Parathyroid adenoma (tissue), 2 donors: Measurements from ENCODE around the gene DAPK1.
A peak's percentile ranks its signal among the peaks of the same experiment; 100 is the strongest.

Experiments
- H2AFZ ChIP-seq: fragments of 300-600 bp; sonication (generic); one replicate; pipeline ENCODE4 v1.7.0; 2017; ENCODE audit warnings: antibody characterized with exemption, mild to moderate bottlenecking
- H3K27ac ChIP-seq: fragments of 300-600 bp; sonication (generic); one replicate; pipeline ENCODE4 v1.7.0; 2017
- H3K27me3 ChIP-seq: fragments of 300-600 bp; sonication (generic); one replicate; pipeline ENCODE4 v1.7.0; 2017; ENCODE audit warnings: low read length; ENCODE audit not compliant: control insufficient read depth, insufficient read depth
- H3K36me3 ChIP-seq: fragments of 300-600 bp; sonication (generic); one replicate; pipeline ENCODE4 v1.7.0; 2017; ENCODE audit warnings: low read length; ENCODE audit not compliant: control insufficient read depth, insufficient read depth
- H3K4me1 ChIP-seq: fragments of 300-600 bp; sonication (generic); one replicate; pipeline ENCODE4 v1.7.0; 2017; ENCODE audit warnings: control low read depth
- H3K4me2 ChIP-seq: fragments of 300-600 bp; sonication (generic); one replicate; pipeline ENCODE4 v1.7.0; 2017; ENCODE audit warnings: low read length
- H3K4me3 ChIP-seq: fragments of 300-600 bp; sonication (generic); one replicate; pipeline ENCODE4 v1.7.0; 2017; ENCODE audit warnings: low read depth, low read length
- H3K79me2 ChIP-seq: fragments of 300-600 bp; sonication (generic); one replicate; pipeline ENCODE4 v1.7.0; 2017; ENCODE audit warnings: control low read depth
- H3K9ac ChIP-seq: fragments of 300-600 bp; sonication (generic); one replicate; pipeline ENCODE4 v1.7.0; 2017; ENCODE audit warnings: mild to moderate bottlenecking
- H3K9me3 ChIP-seq: fragments of 300-600 bp; sonication (generic); one replicate; pipeline ENCODE4 v1.7.0; 2017; ENCODE audit warnings: low read length; ENCODE audit not compliant: control insufficient read depth
- CTCF ChIP-seq: fragments of 300-600 bp; sonication (generic); IDR thresholded peaks from one replicate; pipeline ENCODE4 v1.7.0; 2017; ENCODE audit warnings: antibody characterized with exemption, mild to moderate bottlenecking
- donor health status: primary hyperparathyroidism.

Gene DAPK1

DNA sequence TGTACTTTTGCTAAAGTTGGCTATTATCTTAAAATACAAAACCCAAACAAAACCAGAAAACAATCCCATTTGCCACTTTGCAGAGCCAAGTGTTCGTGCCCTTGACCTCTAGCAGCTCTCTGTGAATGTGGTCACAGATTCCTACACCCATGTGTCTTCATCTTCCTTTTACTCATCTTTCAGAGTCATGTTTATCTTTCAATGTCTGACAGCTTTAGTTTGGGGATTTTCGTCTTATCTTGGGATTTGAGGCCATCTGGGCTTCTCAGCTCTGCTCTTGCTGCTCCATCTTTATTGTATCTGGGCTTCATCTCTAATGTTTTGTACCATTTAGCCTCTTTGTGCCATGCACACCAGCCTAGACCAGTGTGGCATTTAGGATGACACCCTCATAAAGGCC, 81.0 kb downstream of the DAPK1 start:
- no peak overlapping the region for H2AFZ ChIP-seq

GRCh38 chr9:87579781-87580541, 82.3 kb downstream of the DAPK1 start:
- no peaks in the 10 kb centered on the region for H3K79me2 ChIP-seq
- H3K27me3 ChIP-seq: no peaks in the 10 kb centered on the region
- TF ChIP-seq CTCF: no peak
- H3K27ac ChIP-seq: no peak overlapping the region
- peaks cover 10% of the 10 kb centered on the region for H3K4me1 ChIP-seq
- H2AFZ ChIP-seq: no peak overlapping the region
- H3K9me3 ChIP-seq: no peaks in the 10 kb centered on the region
- no peaks in the 10 kb centered on the region for H3K36me3 ChIP-seq
- no peak overlapping the region for H3K9ac ChIP-seq
- H3K4me3 ChIP-seq: no peak overlapping the region
- no peak overlapping the region for H3K4me2 ChIP-seq

More for the DNA sequence above, 81.0 kb downstream of the DAPK1 start:
- H3K27ac ChIP-seq: no peak overlapping the region
- TF ChIP-seq CTCF: no peak
- H3K27me3 ChIP-seq: no peaks in the 10 kb centered on the region
- H3K9ac ChIP-seq: no peak overlapping the region
- H3K36me3 ChIP-seq: no peaks in the 10 kb centered on the region
- no peak overlapping the region for H3K4me3 ChIP-seq
- no peaks in the 10 kb centered on the region for H3K79me2 ChIP-seq
- H3K9me3 ChIP-seq: no peaks in the 10 kb centered on the region
- no peak overlapping the region for H3K4me2 ChIP-seq
- peaks cover 14% of the 10 kb centered on the region for H3K4me1 ChIP-seq

- no peak overlapping the region for H3K27ac ChIP-seq
- H3K27me3 ChIP-seq: no peaks in the 10 kb centered on the region
- peak overlapping the region; percentile 2 for H3K4me3 ChIP-seq
- peak overlapping the region; percentile 58 for H3K4me2 ChIP-seq
- no peak overlapping the region for H2AFZ ChIP-seq
- H3K9me3 ChIP-seq: no peaks in the 10 kb centered on the region
- no peaks in the 10 kb centered on the region for H3K36me3 ChIP-seq
- peaks cover 10% of the 10 kb centered on the region for H3K4me1 ChIP-seq
- no peak for TF ChIP-seq CTCF
- H3K9ac ChIP-seq: no peak overlapping the region
- no peaks in the 10 kb centered on the region for H3K79me2 ChIP-seq
Measured at GRCh38 chr9:87580941-87581438, 83.3 kb downstream of the DAPK1 start.

DNA sequence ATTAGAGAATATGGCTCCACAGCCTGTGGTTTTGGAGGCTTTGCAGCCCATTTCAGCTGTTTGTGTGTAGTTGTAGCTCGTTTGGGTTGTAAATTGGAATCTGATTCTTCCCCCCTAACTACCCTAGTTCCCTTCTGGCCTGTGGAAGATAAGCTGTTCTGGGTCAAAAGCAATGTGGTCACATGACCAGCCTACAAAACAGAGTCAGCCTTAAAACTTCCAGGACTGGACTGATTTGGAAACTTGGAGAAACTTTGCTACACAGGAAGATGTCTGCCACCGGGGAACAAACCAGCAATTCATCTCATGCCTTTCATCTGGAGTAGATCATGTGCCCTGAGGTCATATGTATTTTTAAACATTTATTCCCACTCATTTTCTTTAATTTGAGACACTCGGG, 83.8 kb downstream of the DAPK1 start:
- peak overlapping the region; percentile 58 for H3K4me2 ChIP-seq
- no peaks in the 10 kb centered on the region for H3K36me3 ChIP-seq
- no peaks in the 10 kb centered on the region for H3K27me3 ChIP-seq
- H3K79me2 ChIP-seq: no peaks in the 10 kb centered on the region
- H3K9ac ChIP-seq: no peak overlapping the region
- H3K4me3 ChIP-seq: peak overlapping the region; percentile 2
- H3K4me1 ChIP-seq: peaks cover 10% of the 10 kb centered on the region
- no peak overlapping the region for H3K27ac ChIP-seq
- H2AFZ ChIP-seq: no peak overlapping the region
- no peaks in the 10 kb centered on the region for H3K9me3 ChIP-seq
- TF ChIP-seq CTCF: no peak
